GM19043 (cell line): ENCODE data around the gene SYT7.

Source experiments
- ATAC-seq: cut with Tn5 transposase; IDR thresholded peaks from one replicate; pipeline ENCODE4 v1.9.1; 2021; ENCODE audit warnings: low read depth; ENCODE audit not compliant: unreplicated experiment

Gene SYT7

GRCh38 chr11:61505106-61505505 is 75.8 kb downstream of the SYT7 start:
- ATAC-seq: no peak

GRCh38 chr11:61503135-61503770 is 77.6 kb downstream of the SYT7 start:
- ATAC-seq: no peak

DNA sequence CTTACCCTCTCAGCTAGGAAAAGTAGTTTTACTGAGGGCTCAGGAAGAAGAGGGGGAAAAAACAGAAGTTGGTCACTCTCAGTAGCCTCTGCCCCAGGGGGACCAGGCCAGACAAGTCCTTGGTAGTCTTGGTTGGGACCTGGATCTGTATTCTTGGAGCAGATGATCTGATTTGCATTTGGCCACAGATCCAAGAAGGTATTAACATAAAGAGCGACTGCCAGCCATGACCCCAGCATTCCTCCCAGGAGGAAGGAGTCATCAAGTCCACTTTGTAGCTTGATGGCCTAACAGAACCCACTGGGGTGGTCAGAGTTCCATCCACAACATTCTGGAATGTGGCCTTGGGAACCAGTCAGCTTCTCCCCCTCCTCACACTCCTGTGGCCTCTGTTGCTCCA is 78.4 kb downstream of the SYT7 start:
- no peak for ATAC-seq

GRCh38 chr11:61499816-61500491 is 80.9 kb downstream of the SYT7 start:
- no peak for ATAC-seq

DNA sequence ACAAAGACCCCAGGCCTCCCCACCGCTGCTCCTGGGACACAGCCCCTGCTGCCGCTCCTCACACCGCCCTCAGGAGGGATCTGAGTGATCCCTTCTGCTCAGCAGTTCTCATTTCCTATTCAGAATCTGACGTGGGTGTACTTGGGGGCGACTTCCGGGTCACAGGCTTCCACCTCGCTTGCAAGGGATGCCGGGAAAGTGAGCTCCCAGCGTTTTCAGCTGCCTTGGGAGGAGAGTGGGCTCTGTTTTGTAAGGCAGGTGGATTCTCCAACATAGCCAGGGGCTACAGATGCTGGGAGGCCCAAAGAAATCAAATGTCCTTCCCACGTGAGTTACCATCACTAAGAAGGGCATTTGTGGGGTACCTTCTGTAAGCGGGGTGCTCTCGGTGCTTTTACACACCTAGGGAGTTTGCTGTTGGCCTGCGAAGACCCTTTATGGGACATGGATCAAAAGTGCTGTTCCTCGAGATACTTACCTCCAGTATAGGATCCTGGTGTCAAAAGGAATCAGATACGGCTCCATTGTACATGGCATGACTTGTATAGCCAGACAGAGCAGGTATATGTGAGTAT is 82.0 kb downstream of the SYT7 start:
- no peak for ATAC-seq

GRCh38 chr11:61497876-61498275 is 83.0 kb downstream of the SYT7 start:
- no peak for ATAC-seq

GRCh38 chr11:61497473-61497872 is 83.4 kb downstream of the SYT7 start:
- no peak for ATAC-seq

DNA sequence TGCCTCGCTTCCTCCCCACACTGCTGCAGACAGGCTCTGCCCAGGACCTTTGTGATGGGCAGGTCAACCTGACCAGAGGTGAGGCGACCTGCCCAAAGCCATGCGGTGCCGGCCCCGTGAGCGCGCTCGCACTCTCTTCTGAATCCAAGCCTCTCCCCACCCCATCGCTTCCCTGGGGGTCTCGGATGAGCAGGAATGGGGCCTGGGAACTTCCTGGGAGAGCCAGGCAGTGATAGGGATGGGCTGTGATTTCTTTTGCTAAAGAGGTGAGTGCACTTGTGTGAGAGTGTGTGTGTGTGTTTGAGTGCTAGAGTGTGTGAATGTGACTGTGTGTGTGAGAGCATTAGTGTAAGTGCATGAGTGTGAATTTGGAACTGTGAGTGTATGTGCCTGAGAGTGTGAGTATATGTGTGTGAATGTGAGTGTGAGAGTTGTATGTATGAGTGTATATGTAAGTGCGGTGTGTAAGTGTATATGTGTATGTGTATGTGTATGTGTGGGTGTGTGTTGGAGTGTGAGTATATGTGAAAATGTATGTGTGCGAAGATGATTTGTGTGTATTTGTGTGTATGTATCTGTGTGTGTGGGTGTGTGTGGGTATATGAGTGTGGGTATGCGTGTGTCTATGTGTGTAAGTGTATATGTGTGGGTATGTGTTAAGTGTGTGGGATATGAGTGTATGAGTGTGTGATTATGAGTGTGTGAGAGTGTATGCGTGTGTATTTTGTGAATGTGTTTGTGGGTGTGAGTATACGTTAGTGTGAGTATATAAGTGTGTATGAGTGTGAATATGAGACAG is 84.1 kb downstream of the SYT7 start:
- no peak for ATAC-seq

- no peak for ATAC-seq
Observed at GRCh38 chr11:61495801-61496601, 84.9 kb downstream of the SYT7 start.

- ATAC-seq: no peak
Observed at GRCh38 chr11:61494381-61494961, 86.4 kb downstream of the SYT7 start.

DNA sequence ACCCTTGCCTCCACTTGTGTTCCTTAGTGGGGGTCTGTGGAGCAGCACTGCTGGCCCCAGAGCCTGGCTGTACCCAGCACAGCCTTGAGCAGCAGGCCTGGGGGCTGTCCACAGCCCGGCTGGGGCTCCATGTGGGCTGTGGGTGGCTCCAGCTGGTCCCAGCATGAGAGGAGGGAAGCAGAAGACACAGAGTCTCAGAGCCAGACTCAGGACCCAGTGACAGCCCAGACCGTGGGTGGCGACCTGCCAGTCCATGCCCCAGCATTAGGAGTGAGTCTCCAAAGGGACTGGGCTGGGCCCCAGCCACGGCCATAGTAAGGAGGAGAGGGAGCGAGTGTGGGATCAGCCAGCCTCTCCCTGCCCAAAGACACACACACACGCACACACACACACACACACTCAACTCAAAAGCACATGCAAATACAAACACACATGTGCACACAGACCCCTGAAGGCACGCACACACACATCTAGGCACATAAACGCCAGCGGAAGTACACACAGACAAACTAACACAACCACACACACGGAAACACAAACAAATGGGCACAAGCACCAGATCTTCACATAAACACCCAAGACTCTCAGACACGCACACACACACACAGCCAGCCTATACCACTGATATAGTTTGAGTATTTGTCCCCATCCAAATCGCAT is 89.0 kb downstream of the SYT7 start:
- ATAC-seq: no peak

- no peak for ATAC-seq
Observed at GRCh38 chr11:61489833-61490721, 90.8 kb downstream of the SYT7 start.

- no peak for ATAC-seq
Observed at GRCh38 chr11:61488651-61489291, 92.1 kb downstream of the SYT7 start.

GRCh38 chr11:61487342-61488025 is 93.4 kb downstream of the SYT7 start:
- ATAC-seq: no peak

DNA sequence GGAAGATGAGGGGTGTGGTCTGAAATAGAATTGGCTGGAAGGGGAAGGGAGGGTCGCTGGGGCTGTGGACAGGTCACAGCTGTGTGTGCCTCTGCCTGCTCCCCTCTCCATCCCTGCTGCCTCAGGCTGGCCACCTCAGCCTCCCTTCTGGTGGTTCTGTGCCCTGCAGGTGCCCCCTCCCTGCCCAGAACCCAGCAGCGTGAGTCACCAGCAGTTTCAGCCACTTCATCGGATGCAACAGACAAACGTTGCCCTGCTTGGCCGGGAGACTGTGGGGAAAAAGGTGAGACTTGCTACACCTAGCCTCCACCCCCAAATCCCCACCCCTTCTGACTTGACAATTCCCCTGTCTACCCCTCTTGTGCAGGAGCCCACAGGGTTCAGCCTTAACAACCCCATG is 94.1 kb downstream of the SYT7 start:
- no peak for ATAC-seq

DNA sequence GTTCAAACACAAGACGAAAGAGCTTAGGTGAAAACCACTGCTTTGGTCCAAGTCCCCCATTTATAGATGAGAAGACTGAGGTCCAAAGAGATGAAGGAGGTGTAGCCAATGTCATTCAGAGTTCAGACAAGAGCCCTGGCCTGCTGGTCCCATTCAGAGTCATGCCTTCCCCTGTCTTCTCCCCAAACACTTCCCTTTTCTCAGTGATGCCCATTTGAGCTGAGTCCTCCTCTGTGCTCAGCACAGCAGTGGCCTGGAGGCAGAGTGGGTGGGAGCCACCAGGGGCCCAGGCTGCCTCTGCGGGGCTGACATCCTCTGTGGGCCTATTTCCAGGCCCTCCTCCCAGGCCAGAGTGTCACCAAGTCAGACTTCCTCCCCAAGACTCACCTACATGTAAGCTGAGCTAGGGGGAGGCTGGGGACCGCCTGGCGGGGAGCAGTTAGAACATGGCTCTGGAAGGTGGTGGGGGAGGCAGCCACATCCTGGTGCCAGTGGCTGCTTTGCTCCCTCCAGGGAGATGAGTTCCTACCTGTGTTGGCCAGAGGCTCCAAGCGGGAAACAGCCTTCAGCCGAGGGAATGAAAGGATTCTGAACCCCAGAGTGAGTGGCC is 94.8 kb downstream of the SYT7 start:
- no peak for ATAC-seq

- no peak for ATAC-seq
Observed at GRCh38 chr11:61485080-61485479, 95.8 kb downstream of the SYT7 start.
